H54 (cell line): ENCODE data around the gene NEIL3.

Source experiments
- DNase-seq: peaks from one replicate; pipeline ENCODE4 v3.0.0; 2011; ENCODE audit warnings: low spot score, mixed read lengths; ENCODE audit not compliant: insufficient read length
- FAIRE-seq: peaks from 3 replicates; lab custom pipeline; 2011; peaks lifted over from hg19 to GRCh38; lab: Jason Lieb, UNC
- POLR2A ChIP-seq: IDR thresholded peaks from 2 replicates; pipeline ENCODE4 v1.6.1; 2011; ENCODE audit warnings: low read depth, mild to moderate bottlenecking, low read length

NEIL3 gene

DNA sequence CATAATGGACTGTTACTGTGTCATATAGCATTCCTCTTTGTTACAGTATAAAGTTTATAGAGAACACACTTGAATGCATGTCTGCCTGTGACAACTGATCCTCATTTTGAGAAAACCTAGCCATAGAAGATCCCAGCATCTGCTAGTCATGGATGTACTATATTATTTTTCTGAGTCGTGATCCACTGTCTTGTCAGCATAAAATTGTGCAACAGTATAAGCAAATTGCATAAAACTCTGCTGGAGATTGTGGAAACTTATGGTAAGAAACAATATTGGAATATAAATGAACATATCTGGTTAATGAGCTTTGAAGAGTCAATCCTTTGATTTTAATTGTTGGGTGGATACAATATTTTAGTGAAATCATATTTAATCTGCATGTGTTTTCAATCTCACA lies 3.6 kb downstream of the NEIL3 start:
- no peak for TF ChIP-seq POLR2A
- FAIRE-seq = no peak
- no peak for DNase-seq

DNA sequence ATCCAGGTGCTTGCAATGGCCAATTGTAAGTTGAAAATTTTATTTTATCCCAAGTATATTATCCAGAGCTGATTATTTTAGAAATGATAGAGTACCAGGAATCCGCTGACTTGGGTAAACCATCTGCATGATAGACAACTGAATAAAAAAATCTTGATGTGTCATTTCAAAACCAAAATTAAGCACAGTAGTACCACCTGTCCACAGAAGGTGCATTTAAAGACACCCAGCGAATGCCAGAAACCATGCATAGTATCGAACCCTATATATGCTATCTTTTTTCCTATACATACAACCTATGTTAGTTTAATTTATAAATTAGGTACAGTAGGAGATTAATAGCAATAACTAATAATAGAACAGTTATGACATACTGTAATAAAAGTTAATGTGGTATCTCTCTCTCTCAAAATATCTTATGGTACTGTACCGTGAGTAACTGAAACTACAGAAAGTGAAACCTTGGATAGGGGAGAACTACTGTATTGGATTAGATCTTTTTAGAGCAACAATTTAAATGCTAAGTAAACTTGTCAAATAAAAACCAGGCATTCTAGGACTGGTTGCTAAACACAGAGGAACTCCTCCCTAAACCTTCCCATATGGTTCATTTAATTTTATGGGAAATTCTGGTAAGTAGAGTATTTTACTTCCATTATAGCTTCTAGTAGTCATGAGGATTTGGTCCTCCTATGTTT lies 6.2 kb downstream of the NEIL3 start:
- DNase-seq (no peak), FAIRE-seq (no peak)
- TF ChIP-seq POLR2A = no peak

DNA sequence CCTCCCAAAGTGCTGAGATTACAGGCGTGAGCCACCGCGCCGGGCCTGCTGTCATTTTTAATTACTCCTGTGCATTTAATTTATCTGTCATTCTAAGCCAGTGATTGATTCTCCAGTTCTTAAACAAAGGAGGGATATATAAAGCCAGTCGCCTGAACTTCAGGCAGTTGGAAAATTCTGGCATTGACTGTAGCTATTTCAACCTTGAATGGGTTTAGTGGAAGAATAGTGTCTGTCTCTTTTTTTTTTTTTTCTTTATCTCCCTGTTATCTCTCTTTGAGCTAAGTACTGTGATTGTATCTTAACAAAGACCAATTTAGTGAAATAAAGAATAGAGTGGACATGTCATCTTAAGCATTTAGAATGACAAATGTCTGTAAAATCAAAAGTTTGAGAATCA lies 11.0 kb downstream of the NEIL3 start:
- DNase-seq (no peak), FAIRE-seq (no peak)
- no peak for TF ChIP-seq POLR2A

DNA sequence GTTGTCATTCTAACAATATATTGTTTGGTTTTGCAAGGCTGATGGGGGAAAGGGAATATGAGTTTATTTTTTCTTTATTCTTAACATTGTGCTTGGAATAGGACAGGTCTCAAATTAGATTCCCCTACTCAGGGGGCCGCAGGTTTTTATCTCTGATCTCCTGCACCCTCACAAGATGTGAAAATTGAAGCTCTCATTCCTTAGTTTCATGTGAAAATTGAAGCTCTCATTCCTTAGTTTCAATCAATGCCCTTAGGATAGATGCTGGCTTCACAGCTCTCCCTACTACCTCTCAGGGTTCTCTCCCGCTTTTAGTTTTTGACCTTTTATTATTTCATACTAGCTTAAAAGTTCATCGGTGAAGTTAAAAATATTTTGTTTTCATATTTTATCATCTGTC lies 12.0 kb downstream of the NEIL3 start:
- no peak for DNase-seq
- no peak for TF ChIP-seq POLR2A
- no peak for FAIRE-seq

DNA sequence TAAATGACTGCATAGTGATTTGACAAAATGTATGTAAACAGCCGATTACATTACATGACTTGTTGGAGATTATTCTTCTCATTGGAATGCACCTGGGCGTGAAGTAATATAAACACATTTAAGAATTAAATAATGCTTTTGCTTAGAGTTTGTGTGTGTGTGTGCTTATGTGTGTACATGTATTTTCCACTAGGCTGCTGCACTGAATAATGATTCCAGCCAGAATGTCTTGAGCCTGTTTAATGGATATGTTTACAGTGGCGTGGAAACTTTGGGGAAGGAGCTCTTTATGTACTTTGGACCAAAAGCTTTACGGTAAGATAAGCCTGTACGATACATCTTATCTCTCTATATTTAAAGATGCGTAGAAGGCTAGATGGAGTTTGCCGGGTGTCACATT lies 12.6 kb downstream of the NEIL3 start:
- no peak for TF ChIP-seq POLR2A
- DNase-seq (no peak), FAIRE-seq (no peak)

DNA sequence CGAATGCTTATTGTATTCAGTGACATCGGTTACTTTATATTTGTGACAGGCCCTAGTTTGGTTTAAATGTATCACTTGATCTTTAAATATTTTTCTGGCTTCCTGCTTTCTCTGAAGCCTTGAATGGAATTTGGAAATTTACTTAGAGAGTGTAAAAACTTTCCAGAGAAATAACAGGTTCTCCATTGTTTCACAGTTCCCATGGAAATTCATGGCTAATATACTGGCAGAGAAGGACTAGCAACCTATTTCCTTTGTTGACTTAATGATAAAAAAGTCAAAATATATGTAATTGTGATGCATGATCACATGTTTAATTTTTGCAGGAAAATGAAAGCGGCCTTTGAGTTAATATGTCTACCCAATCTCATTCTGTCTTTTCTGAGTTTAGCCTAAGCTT lies 13.2 kb downstream of the NEIL3 start:
- no peak for DNase-seq
- TF ChIP-seq POLR2A = no peak
- no peak for FAIRE-seq

DNA sequence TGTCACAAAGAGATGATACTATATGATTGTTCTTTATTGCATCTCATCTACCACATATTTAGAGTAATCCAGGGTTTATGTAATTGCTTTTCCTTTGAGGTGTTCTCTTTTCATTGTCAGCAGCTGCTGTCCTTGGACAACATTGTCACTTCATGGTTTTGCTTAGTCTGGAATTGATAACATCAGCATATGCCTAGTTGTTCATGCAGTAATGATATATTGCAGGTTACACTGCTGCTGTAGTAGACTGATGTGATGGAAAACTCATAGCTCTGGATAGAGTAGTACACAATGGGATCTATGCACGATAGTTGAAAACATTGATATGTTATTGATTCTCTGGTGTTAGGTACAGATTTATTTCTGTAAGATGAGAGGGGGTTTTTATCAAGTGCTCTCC lies 13.7 kb downstream of the NEIL3 start:
- TF ChIP-seq POLR2A = no peak
- no peak for DNase-seq
- FAIRE-seq = no peak

DNA sequence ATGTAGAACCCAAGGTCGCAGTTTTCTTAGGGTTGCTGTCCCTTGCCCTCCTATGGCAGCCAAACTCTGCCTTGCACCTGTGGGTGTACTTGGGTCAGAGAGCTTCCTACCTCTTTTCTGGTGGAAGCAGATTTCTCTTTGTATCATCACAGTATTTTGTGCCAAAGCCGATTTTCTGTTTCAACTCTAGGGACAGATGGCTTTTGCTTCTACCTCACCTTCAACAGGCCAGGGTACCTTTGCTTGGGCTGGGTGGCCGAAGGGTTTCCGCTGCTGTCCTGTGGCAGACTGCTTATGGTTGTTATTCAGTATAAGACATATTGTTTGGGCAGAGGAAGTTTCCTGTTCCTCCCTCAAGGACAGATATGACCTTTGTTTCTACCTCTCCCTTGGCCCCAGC lies 22.4 kb downstream of the NEIL3 start:
- FAIRE-seq = no peak
- TF ChIP-seq POLR2A = no peak

DNA sequence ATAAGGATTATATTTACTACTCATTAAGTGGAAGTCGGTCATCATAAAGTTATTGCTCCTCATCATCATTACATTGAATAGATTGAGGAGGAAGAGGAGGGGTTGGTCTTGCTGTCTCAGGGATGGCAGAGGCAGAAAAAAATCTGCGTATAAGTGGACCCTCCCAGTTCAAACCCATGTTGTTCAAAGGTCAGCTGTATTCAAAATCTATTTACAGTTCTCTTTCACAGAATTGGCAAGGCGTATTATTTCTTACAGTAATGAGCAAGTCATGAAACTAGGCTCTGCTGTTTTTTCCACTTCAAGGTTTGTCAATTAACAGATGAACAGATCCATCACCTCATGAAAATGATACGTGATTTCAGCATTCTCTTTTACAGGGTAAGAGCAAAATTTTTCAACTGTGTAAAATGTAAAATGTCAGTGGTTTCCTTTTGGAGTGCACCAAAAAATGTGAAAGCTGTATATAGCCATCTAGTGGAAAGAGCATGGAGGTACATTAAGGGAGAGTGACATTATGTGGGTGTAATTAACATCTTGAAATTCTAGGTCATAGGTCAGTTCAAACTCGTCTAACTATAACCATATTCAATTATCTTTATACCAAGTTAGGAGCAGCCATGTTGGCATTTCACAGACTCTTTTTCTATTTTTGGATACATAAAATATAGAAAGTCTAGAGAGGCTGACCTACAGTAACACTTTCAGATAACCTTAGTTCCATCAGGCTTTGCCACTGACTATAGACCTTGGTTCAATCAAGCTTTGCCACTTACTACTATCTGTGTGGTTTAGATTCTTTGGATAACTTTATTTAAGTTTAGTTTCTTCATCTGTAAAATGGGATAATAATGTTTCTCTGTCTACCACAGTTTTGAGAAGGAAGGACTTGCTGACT lies 30.1 kb downstream of the NEIL3 start:
- FAIRE-seq (no peak), DNase-seq (no peak)
- TF ChIP-seq POLR2A = no peak

More for the DNA sequence above, 22.4 kb downstream of the NEIL3 start:
- DNase-seq = no peak

DNA sequence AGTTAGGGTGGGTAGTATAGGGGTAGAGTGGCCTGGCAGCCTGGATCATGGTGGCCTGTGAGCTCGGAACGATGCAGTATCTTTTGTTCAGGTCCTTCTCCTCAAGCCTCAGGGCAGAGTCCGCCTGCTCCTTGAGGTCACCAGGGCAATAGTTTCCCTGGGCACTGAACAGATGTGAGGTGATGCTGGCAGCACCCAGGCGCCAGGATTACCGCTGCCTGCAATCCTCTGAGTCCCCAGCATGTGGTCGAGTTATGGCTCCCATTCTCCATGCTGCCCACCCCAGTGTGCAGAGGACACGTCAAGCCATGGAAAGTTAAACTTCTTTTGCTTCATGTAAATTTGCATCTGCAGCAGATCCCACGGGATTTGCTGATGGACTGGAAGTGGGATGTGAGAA lies 38.7 kb downstream of the NEIL3 start:
- FAIRE-seq (no peak), DNase-seq (no peak)
- no peak for TF ChIP-seq POLR2A

DNA sequence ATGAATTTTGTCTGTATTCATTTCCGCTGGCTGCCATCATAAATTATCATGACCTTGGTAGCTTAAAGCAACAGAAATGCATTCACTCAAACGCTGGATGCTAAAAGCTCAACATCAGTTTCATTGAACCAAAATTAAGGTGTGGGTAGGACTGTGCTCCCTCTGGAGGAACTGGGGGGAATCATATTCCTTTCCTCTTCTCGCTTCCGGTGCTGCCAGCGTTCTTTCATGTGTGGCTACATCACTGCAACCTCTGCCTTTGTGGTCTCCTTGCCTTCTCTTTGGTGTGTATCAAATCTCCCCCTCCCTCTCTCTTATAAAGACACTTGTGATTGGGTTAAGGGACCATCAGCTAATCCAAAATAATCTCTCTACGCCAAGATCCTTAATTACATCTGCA lies 39.5 kb downstream of the NEIL3 start:
- no peak for DNase-seq
- no peak for TF ChIP-seq POLR2A
- FAIRE-seq = no peak

DNA sequence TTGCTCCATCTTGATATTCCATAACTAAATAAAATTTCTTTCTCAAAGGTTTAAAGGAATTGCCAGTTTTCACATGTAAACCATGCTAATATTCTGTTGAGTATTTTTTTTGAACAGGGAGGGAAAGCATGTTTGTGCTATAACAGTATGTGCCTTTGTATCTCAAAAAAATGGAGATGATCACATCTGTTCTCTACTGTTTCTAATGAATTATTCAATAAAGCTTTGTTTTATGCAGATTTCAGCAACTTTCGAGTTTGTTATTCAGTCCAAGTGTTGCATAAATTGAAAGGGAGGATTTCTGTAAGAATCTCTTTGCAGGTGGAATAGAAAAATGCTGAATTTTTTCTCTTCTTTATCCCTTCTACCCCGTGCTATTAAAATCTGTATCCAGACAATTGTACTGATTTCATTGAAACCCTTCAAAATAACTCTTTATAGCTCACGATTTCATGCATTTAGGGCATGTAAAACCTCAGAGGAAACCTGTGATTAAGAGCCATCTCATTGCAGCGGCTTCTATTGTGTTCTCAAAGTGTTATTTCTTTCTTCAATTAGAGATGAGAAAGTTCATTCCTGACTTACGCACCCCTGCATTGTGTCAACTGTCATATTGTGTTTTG lies 42.1 kb downstream of the NEIL3 start:
- no peak for DNase-seq
- no peak for FAIRE-seq
- no peak for TF ChIP-seq POLR2A

DNA sequence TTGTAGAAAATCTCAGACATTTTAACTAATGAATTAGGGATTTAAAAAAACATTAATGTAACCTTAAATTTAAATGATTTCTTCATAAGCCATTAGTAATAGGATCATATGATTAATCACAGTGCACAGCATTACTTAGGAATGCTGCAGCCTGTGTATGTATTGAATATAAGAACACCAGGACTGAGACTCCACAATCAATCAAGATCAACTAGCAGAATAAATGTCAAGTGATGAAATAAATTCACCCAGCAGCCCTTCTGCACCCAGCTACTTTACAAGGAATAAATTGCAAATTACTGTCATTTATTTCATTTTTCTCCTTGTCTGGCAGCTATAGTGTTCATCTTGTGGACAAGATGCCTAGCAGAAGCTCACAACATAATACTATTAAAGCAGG lies 46.5 kb downstream of the NEIL3 start:
- DNase-seq (no peak), FAIRE-seq (no peak)
- TF ChIP-seq POLR2A = no peak

DNA sequence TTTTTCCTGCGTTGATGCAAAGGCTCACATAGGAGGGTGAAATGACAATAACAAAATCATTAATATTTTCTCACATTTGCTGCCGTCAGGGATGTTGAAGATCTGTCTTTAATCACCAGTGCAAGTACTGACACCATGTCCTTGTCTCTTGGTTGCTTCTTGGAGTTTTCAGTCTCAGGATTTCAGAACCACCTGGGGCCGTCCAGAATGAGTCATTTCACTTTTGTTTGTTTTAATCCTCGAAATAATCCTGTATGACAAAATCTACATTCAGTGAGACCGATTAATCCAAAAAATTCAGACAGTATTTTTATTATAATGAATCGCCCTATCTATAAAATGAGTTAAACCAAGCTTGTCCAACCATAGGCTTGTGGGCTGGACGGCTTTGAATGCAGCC lies 47.2 kb downstream of the NEIL3 start:
- TF ChIP-seq POLR2A = no peak
- no peak for FAIRE-seq
- no peak for DNase-seq
